Hepatocyte (in vitro differentiated cells): ENCODE data around the gene PHLPP1. TPM values are rescaled to one million over a fixed set of nuclear protein-coding genes. Genes with fewer than 3 reads are reported as not detected.

Experiments
- DNase-seq: peaks from one replicate; pipeline ENCODE4 v3.0.0-alpha.2; 2016; ENCODE audit warnings: low spot score
- H2AFZ ChIP-seq: fragments of 200-600 bp; sonication (generic); 2 replicates; pipeline ENCODE4 v1.6.0; 2016; ENCODE audit warnings: antibody characterized with exemption, mild to moderate bottlenecking
- H3K27ac ChIP-seq: fragments of 200-600 bp; sonication (generic); 2 replicates; pipeline ENCODE4 v1.5.1; 2016; ENCODE audit warnings: mild to moderate bottlenecking
- H3K27me3 ChIP-seq: fragments of 200-600 bp; sonication (generic); 2 replicates; pipeline ENCODE4 v1.6.1; 2016
- H3K36me3 ChIP-seq: fragments of 200-600 bp; sonication (generic); replicated peaks from 2 replicates; pipeline ENCODE4 v1.5.1; 2016; ENCODE audit warnings: low read depth; ENCODE audit not compliant: insufficient read depth
- H3K4me1 ChIP-seq: fragments of 200-600 bp; sonication (generic); 2 replicates; pipeline ENCODE4 v1.5.1; 2016; ENCODE audit warnings: mild to moderate bottlenecking, moderate library complexity; ENCODE audit not compliant: insufficient read depth
- H3K4me2 ChIP-seq: fragments of 200-600 bp; sonication (generic); 2 replicates; pipeline ENCODE4 v1.6.0; 2016
- H3K4me3 ChIP-seq: fragments of 200-600 bp; sonication (generic); 2 replicates; pipeline ENCODE4 v1.5.1; 2016; ENCODE audit warnings: mild to moderate bottlenecking
- H3K79me2 ChIP-seq: fragments of 200-600 bp; sonication (generic); 2 replicates; pipeline ENCODE4 v1.6.0; 2017; ENCODE audit warnings: mild to moderate bottlenecking
- H3K9me2 ChIP-seq: fragments of 200-600 bp; sonication (generic); replicated peaks from 2 replicates; pipeline ENCODE4 v1.6.0; 2017; ENCODE audit warnings: mild to moderate bottlenecking; ENCODE audit not compliant: insufficient read depth
- H3K9me3 ChIP-seq: fragments of 200-600 bp; sonication (generic); 2 replicates; pipeline ENCODE4 v1.5.1; 2016; ENCODE audit warnings: low read depth, mild to moderate bottlenecking
- H4K20me1 ChIP-seq: fragments of 200-600 bp; sonication (generic); 2 replicates; pipeline ENCODE4 v1.6.0; 2016; ENCODE audit warnings: mild to moderate bottlenecking; ENCODE audit not compliant: insufficient read depth, poor library complexity, severe bottlenecking
- EZH2 ChIP-seq: fragments of 200-600 bp; sonication (generic); IDR thresholded peaks from 2 replicates; pipeline ENCODE4 v1.6.1; 2016; ENCODE audit warnings: antibody characterized with exemption, mild to moderate bottlenecking, borderline replicate concordance
- EZH2phosphoT487 ChIP-seq: fragments of 200-600 bp; sonication (generic); IDR thresholded peaks from one replicate; pipeline ENCODE4 v1.6.1; 2018; ENCODE audit warnings: antibody characterized with exemption, mild to moderate bottlenecking, low read depth, moderate library complexity; ENCODE audit not compliant: unreplicated experiment, severe bottlenecking
- WGBS: methylation state at CpG from one replicate; pipeline ENCODE4 v1.1.6; 2016; ENCODE audit warnings: low lambda C conversion rate; ENCODE audit errors: missing lambda C conversion rate; 5-methylcytosine and 5-hydroxymethylcytosine counted together
- polyA plus RNA-seq: library from polyadenylated mRNA; unstranded; fragments of >200 nt; fragmentation: Nextera tagmentation; extraction: Ambion mirVana; gene quantifications from 2 replicates; pipeline ENCODE4 v1.2.1, GENCODE V29; 2016
- total RNA-seq: library from RNA; depleted of rRNA; stranded (reverse); fragments of >200 nt; gene quantifications from 2 replicates; pipeline ENCODE4 v1.2.3, GENCODE V29; 2014
- TF ChIP-seq, protein P1 (sequence below): fragments of 200-600 bp; sonication (generic); IDR thresholded peaks from 2 replicates; pipeline ENCODE4 v1.5.1; 2016; ENCODE audit warnings: antibody characterized with exemption, mild to moderate bottlenecking; ENCODE audit not compliant: poor library complexity

PHLPP1 gene
- total and polyA plus RNA-seq, 2 experiments from 2014 or later, result 7.3 to 14.3 TPM

DNA sequence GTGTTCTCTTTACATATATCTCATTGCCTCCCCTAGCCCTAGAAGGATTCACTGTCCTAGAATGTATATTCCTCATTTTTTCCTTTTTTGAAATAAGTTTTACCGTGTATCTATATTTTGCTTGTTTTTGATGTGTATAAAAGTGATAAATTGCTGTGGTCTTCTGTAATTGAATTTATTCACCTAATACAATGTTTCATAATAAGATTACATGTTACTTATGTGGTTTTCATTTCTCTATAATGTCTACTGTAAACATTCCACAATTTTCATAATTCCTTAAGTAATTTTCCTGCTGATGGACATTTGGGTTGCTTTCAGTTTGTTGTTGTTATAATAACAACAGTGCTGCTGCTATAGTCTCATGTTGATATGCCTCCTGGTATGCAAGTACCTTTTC lies 118.2 kb downstream of the PHLPP1 start:
- Histone ChIP-seq H3K79me2 (peaks cover 38% of the 10 kb centered on the region), H4K20me1 (no peaks in the 10 kb centered on the region), H3K9me3 (no peaks in the 10 kb centered on the region), H3K9me2 (no peaks in the 10 kb centered on the region), H3K27ac (no peak overlapping the region), H3K4me3 (no peak overlapping the region), H2AFZ (no peak overlapping the region), H3K27me3 (no peaks in the 10 kb centered on the region), H3K4me1 (no peaks in the 10 kb centered on the region), H3K4me2 (no peak overlapping the region), H3K36me3 (no peaks in the 10 kb centered on the region)
- TF ChIP-seq EZH2, result no peak
- no peak for TF ChIP-seq EZH2phosphoT487
- TF ChIP-seq, protein P1, sequence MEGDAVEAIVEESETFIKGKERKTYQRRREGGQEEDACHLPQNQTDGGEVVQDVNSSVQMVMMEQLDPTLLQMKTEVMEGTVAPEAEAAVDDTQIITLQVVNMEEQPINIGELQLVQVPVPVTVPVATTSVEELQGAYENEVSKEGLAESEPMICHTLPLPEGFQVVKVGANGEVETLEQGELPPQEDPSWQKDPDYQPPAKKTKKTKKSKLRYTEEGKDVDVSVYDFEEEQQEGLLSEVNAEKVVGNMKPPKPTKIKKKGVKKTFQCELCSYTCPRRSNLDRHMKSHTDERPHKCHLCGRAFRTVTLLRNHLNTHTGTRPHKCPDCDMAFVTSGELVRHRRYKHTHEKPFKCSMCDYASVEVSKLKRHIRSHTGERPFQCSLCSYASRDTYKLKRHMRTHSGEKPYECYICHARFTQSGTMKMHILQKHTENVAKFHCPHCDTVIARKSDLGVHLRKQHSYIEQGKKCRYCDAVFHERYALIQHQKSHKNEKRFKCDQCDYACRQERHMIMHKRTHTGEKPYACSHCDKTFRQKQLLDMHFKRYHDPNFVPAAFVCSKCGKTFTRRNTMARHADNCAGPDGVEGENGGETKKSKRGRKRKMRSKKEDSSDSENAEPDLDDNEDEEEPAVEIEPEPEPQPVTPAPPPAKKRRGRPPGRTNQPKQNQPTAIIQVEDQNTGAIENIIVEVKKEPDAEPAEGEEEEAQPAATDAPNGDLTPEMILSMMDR, result no peak
- 100% methylated on average over 1 of the region's 1 CpG for WGBS
- DNase-seq, result no peak

DNA sequence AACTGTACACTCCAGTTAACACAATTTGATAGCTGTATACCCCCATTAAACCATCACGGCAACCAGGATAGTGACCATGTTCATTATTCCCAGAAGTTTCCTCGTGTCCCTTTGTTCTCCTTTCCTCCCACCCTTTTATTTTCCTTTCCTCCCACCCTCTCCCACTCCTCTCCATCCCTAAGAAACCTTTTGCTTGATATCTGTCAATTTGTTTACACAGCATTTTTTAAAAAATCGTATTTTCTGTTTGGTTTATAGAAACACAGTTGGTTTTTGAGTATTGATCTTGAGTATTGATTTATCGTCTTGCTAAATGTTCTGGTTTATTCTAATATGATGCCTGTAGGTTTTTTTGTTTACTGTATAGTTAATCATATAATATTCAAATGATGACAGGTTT lies 119.4 kb downstream of the PHLPP1 start:
- H2AFZ ChIP-seq, result no peak overlapping the region
- H3K4me3 ChIP-seq, result no peak overlapping the region
- no peaks in the 10 kb centered on the region for H3K9me2 ChIP-seq
- H3K36me3 ChIP-seq, result no peaks in the 10 kb centered on the region
- 92% methylated on average over 4 of the region's 4 CpGs for WGBS
- peaks cover 42% of the 10 kb centered on the region for H3K79me2 ChIP-seq
- TF ChIP-seq EZH2, result no peak
- TF ChIP-seq, protein P1, result no peak
- no peak for TF ChIP-seq EZH2phosphoT487
- no peak for DNase-seq
- no peak overlapping the region for H3K4me2 ChIP-seq
- H4K20me1 ChIP-seq, result no peaks in the 10 kb centered on the region
- H3K4me1 ChIP-seq, result no peaks in the 10 kb centered on the region
- no peaks in the 10 kb centered on the region for H3K27me3 ChIP-seq
- no peaks in the 10 kb centered on the region for H3K9me3 ChIP-seq
- no peak overlapping the region for H3K27ac ChIP-seq

DNA sequence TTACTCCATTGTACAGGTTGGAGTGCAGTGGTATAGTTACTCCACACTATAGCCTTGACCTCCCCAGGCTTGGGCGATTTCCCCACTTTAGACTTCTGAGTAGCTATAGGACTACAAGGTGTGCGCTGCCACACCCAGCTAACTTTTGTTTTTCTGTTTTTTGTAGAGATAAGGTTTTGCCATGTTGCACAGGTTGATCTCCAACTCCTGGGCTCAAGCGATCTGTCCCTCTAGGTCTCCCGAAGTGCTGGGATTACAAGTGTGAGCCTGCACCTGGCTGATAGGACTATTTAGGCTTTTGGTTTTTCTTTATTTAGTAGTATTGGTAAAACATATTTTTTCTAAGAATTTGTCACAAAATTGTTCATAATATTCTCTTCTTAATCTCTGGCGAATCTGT lies 121.7 kb downstream of the PHLPP1 start:
- Histone ChIP-seq H2AFZ (no peak overlapping the region), H3K9me3 (no peaks in the 10 kb centered on the region), H3K79me2 (peaks cover 47% of the 10 kb centered on the region), H3K4me2 (no peak overlapping the region), H4K20me1 (no peaks in the 10 kb centered on the region), H3K36me3 (no peaks in the 10 kb centered on the region), H3K4me1 (no peaks in the 10 kb centered on the region), H3K4me3 (no peak overlapping the region), H3K9me2 (no peaks in the 10 kb centered on the region), H3K27me3 (no peaks in the 10 kb centered on the region), H3K27ac (no peak overlapping the region)
- TF ChIP-seq EZH2phosphoT487, result no peak
- TF ChIP-seq, protein P1, result no peak
- TF ChIP-seq EZH2, result no peak
- 97% methylated on average over 5 of the region's 5 CpGs for WGBS
- no peak for DNase-seq

DNA sequence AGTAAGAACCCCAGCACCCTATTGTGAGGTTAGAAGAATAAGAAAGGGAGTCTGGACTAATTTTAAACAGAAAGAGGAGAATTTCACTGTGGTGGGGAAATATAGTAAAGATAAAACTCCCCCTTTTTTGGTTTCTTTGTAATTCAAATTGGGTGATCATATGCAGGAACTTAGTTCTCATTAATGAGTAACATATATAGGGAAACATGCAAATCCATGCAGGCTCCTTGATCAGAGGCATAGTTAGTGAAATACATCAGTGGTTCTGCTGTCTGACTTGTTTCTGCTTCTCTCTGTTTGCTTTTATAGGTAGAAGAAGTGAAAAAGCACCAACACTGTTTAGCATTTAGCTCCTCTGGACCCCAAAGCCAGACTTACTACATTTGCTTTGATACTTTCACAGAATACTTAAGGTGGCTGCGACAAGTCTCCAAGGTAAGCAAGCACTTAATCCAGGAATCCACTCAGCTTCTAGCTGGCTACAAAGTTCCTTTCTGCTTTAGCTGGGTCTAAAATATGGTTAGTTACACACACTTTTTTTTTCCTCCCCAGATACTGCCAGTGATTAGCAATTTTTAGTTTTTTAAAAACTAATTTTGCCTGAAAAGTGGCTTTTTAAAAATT lies 123.2 kb downstream of the PHLPP1 start:
- TF ChIP-seq EZH2phosphoT487 (no peak), EZH2 (no peak)
- TF ChIP-seq, protein P1, result no peak
- Histone ChIP-seq H3K27me3 (no peaks in the 10 kb centered on the region), H3K79me2 (peaks cover 37% of the 10 kb centered on the region), H2AFZ (no peak overlapping the region), H3K9me2 (no peaks in the 10 kb centered on the region), H3K27ac (no peak overlapping the region), H3K36me3 (no peaks in the 10 kb centered on the region), H3K9me3 (no peaks in the 10 kb centered on the region), H3K4me3 (no peak overlapping the region), H3K4me1 (no peaks in the 10 kb centered on the region), H3K4me2 (no peak overlapping the region), H4K20me1 (no peaks in the 10 kb centered on the region)
- DNase-seq, result no peak
- WGBS, result 70% methylated on average over 1 of the region's 1 CpG
